ENCODE measurements around the gene NKAPL.

NKAPL gene

DNA sequence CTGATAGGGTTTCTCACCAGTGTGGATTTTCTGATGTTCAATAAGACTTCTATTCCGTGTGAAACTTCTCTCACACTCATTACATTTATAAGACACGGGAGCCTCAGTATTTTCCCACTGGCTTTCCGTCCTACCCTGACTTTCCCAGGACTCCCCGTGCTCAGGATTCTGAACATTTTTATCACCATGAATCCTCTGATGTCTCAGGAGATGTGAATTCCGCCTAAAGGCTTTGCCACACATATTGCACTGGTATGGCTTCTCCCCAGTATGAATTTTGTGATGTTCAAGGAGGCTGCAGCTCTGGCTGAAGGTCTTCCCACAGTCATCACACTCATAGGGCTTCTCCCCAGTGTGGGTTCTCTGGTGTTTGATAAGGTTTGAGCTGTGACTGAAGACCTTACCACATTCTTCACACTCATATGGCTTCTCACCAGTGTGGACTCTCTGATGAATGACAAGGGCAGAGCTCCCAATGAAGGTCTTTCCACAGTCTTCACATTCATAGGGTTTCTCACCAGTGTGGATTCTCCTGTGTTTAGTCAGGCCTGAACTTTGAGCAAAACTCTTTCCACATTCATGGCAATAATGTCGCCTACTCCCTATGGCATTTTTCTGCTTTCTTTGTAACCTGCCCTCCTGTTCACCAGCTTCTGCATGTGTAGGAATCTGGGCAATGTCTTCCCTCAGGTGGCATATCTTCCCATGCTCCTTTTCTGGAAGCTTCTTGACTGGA lies 13.7 kb upstream of the NKAPL start:
- DNase-seq (ENCODE audit: low read depth): no peak

DNA sequence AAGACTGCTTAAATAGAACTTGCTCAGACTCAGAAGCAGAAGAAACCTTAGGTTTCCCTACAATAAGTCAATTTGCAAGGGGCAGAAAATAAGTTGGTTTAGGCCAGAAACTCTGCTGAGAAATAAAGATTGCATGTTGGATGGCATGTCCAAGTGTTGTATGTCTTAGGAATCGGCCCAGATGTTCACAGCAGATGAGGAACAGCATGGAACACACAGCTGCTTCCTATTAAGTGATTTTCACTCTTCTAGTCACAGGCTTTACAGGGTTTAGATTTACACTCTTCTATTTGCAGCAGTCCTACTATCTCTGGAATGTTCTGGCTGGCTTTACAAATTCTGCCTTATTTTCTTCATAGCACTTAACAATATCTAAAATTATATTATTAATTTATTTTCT lies 10.2 kb upstream of the NKAPL start:
- DNase-seq (ENCODE audit: low read depth): no peak

DNA sequence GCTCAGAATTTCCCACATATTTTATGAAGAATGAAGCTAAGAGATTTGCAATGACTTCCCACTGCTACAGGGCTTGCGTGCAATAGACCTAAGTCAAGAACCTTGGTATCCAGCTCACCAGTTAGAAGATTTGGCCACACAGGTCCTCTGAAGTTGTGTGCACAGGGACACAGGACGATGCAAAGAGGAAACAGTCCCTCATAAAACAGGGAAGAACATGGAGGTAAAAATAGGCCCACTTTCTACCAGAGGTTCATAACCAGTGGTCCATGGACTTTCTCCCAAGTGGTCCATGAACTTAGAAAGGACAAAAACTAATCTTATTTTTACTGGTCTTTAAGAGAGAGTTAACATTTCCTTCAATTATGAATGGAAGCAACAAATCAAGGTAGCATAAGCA lies 8.3 kb upstream of the NKAPL start:
- DNase-seq (ENCODE audit: low read depth): no peak

DNA sequence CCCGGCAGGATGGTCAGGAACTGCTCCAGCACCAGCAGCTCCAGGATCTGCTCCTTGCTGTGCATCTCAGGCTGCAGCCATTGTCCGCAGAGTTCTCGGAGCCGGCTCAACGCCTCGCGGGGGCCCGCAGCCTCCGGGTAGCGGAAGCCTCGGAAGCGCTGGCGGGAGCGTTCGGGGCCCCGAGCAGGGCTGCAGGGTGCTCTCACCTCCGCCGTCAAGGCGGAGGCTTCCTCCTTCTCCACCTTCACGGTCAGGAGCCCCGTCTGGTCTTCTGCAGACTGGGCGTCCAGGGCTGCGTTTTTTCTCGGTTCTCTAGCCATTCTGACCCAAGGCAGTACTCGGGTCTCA lies 7.5 kb upstream of the NKAPL start:
- no peak for DNase-seq (ENCODE audit: low read depth)

DNA sequence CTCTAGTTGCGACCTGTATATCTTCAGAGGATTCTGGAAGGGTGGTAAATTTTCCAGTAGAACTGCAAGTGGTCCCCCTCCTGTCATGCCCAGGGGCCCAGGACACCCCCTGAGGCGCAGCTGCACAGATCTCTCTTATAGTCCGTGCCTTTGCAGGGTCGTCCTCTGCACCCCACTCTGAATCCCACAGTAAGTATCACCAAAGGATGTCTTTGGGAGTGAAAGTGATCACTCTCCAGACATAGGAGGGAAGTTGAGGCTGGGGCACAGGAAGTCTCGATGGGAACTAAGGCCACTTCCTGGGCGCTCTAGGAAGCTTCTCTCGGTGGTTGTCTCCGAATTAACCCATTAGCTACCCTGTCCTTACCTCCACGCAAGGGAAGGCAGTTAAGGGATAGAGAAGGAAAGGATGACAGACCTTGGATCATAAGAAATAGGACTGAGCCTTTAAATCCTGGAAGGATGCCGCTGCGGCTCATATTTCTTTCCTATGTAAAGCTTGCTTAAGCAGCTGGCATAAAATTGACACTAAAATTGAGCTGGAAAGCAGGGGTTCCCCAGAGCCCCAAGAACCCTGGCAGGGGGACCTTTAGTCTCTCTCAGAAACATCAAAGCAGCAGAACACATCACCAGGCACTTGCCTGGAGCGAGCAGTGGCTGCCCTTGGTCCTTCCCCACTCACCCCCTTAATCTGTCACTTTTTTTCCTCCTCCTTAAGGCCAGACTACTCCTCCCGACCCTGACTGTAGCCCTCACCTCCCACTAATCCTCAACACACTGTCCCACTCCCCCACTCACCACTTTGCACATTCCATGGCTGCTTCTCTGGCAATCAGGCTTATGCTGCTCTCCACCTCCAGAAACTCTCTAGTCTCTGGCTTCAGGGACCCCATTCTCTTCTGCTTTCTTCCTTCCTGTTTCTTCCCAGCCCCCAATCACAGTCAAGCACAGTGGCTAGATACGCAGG lies 6.8 kb upstream of the NKAPL start, which contains the start of gene ZKSCAN4:
Gene ZKSCAN4 (minus strand): TSS at position 261 of the 967 bp plus-strand sequence. CDS start 289 bp downstream, outside the sequence.
- peak; percentile 94 for DNase-seq (ENCODE audit: low read depth)

DNA sequence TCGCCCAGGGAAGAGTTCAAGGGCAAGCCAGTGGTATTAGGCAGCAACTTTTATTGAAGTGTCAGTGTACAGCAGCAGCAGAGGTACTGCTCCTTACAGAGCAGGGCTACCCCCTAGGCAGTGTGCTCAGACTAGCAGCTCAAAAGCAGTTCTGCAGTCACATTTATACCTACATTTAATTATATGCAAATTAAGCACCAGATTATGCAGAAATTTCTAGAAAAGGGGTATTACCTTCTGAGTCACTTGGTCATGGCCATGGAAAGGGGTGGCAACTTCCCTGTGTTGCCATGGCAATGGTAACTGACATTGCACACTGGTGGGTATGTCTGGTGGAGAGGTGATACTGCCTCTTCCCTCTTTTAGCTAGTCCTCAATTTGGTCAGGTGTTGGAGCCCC lies 5.0 kb upstream of the NKAPL start:
- DNase-seq (ENCODE audit: low read depth): no peak

DNA sequence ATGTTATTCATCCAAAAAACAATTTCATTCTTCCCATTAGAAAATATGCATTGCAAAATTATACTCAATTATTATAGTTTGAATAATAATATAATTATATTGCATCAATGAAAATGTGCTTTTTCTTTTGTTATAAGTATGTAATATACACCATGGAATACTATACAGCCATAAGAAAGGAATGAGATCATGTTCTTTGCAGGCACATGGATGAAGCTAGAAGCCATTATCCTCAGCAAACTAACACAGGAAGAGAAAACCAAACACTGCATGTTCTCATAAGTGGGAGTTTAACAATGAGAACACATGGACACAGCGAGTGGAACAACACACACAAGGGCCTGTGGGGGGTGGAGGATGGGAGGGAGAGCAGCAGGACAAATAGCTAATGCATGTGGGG lies 2.1 kb upstream of the NKAPL start:
- DNase-seq (ENCODE audit: low read depth): no peak

DNA sequence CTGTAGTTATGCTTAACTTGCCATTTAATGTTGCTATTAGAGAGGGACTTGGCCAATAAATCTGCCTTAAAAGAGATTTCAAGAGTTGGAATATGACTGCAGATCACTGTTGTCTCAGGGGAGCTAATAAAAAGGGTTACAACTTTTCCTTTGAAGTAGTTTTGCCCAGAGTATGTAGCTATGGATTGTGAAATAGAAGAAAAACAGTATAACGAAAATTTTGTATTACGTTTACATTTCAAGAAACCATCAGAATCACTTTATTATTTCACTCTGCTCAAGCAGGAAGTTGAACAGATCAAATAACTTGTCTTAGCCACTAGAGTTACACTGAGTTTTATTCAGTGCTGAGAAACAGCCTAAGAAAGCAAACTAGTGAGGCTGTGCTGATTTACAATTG lies 4.8 kb downstream of the NKAPL start:
- no peak for DNase-seq (ENCODE audit: low read depth)

DNA sequence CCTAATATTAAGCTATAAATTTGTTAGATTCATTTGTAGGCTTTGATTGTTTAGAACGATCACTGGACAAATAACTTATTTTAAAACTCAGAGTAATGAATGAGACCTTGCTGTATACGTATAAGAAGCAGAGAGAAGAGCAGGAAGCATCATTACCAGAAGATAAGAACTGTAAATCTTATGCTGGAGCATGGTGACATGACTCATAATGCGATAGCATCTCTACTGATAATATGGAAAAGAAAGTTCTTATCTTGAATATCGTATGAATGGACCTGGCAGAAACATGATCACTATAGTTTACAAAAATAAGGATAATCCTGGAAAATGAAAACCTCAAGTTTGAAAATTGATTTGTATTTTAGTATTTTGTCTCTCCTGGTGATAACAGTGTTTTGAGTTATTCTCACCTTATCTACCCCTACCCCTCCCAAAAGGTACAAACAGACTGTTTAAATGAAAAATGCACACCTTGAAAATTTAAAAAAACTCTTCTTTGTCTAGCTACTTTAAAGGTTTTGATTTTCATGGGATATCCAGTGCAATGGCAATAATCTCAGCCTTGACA lies 5.8 kb downstream of the NKAPL start:
- DNase-seq (ENCODE audit: low read depth): peak; percentile 32

DNA sequence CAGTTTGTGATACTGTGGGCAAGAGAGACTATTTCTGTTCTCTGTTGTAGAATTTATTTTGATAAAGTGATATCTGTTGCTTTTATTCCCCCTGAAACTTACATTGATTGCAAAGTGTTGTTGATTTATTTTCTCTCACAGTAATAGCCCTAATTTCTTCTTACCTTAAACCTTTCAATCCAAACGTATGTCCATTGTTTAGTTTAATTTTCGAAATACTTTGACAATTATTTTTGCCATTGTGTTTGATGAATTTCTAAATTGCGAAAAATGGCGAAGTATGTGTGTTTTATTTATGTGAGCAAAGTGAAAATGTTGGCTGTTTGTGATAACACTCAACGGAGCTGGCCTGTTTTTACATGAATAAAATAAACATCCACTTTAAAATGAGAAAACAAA lies 7.5 kb downstream of the NKAPL start:
- DNase-seq (ENCODE audit: low read depth): no peak

DNA sequence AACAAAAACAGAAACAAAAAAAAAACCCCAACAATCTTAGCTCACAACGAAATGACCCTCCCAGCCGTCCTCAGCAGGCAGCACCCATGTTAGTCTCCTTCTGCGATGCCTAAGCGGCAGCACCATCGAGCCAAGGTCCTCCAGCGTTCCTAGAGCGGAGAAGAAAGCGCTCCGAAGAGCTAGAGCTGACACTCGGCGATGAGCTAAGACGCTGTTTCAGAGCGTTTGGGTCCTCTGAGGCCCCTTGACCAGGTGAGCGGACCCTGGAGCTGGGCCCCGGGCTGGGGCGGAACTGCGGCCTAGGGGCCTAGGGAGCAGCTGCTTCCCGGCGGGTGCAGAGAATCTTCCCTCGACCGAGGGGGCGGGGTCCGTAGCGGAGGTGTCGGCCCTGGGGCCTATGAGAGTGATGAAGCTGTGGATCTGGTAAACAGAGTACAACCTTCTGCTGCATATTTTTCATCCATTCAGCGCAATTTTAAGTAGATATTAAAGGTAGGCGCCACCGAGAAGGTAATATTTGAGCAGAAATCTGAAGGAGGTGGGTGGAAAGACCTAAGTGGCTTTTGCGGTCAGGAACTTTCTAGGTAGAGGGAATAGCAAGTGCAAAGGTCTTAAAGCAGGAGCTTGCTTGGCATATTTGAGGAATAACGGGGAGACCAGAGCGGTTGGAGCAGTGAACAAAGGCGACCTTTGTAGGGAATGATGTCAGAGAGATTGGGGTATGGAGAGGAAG lies 8.0 kb downstream of the NKAPL start, which contains the start of gene ZSCAN26:
Gene ZSCAN26 (plus strand): TSS at position 182 of the 733 bp plus-strand sequence. CDS start 4,777 bp downstream, outside the sequence.
- peak; percentile 87 for DNase-seq (ENCODE audit: low read depth)

DNA sequence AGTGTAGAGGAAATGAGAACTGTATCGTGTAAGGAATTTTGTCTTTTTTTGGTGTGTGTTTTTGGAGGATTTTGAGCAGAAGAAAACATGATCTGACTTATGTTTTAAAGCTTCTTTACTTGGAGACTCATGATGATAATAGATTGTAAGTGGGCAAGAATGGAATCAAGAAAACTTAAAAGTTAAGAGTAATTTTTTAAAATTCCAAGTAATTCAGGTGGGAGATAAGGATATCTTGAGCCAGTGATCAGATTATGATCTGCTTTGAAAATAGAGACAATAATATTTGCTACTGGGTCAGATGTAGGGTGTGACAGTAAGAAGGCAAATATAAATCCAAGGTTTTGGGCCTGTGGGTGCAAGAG lies 8.6 kb downstream of the NKAPL start:
- DNase-seq (ENCODE audit: low read depth): no peak

DNA sequence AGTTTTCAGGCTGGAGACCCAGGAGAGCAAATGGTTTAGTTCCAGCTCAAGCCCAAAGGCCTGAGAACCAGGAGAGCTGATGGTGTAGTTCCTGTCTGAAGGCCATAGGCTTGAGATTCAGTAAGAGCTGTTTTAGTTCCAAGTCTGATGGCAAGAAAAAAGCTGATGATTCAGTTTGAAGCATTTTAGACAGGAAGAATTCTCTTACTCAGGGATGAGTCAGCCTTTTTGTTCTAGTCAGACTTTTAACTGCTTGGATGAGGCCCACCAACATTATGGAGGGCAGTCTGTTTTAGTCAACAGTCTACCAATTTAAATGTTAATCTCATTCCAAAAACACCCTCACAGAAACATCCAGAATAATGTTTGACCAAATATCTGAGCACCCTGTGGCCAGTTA lies 10.4 kb downstream of the NKAPL start:
- DNase-seq (ENCODE audit: low read depth): peak; percentile 87

DNA sequence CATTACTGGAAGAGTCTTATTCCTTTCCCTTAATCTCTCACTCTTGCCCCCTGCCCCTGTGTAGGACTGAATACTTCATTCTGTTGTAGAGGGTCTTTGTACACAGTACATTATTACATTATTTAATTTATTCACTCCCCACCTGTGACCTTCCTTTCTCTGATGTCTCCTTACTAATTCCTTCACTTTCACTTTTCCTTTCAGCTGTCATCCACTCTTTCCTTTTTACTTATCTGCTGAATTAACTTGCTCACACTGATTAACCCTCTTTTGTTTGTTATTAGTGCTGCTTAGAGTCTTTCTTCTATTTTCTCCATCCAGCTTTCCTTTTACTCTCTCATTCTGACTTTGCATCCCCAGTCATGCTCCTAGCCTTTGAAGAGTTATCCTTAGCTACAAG lies 15.8 kb downstream of the NKAPL start:
- DNase-seq (ENCODE audit: low read depth): no peak

DNA sequence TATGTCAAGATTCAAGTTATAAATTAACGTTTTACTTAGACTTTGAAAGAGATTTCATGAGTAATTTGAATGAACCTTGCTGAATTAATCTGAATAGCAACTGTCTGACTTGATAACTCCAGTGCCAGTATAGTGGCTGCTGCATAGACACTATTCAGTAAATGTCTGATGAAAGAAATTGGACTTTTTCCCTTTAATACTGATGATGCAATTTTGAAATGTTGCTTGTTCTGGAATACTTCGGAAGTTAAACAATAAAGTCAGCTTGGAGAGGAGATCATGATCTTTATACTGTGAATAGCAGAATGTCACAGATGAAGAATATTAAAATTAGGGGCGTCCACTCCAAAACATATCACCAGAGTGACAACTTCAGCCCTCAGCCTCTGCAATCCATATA lies 18.6 kb downstream of the NKAPL start:
- no peak for DNase-seq (ENCODE audit: low read depth)

DNA sequence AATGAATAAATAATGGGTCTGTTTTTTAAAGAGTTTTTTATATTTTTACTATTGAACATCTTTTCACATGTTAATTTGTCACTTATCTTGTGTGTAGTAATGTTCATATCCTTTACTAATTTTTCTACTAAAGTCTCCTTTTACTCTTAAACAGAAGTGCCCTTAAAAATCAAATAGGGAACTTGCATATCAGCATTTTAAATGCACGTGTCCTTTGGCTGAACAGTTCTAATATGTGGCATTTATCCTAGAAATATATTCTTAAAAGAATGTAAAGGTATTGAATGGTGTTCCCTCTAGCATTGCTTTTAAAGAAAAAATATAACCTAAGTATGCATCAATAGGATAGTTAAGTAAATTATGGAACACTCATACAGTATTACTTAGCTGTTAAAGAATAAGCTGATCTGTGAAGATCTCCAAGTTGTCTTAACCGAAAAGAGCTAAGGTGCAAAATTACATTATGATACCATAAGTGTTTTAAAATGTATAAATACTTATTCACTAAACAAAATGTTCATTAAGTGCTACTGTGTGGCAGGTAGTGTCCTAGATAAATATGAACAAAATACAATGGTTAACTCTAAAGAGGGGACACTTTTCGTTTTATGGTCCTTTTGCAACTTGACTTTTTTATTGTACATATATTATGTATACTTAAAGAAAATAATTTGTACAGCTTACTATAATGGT lies 21.6 kb downstream of the NKAPL start:
- no peak for DNase-seq (ENCODE audit: low read depth)

DNA sequence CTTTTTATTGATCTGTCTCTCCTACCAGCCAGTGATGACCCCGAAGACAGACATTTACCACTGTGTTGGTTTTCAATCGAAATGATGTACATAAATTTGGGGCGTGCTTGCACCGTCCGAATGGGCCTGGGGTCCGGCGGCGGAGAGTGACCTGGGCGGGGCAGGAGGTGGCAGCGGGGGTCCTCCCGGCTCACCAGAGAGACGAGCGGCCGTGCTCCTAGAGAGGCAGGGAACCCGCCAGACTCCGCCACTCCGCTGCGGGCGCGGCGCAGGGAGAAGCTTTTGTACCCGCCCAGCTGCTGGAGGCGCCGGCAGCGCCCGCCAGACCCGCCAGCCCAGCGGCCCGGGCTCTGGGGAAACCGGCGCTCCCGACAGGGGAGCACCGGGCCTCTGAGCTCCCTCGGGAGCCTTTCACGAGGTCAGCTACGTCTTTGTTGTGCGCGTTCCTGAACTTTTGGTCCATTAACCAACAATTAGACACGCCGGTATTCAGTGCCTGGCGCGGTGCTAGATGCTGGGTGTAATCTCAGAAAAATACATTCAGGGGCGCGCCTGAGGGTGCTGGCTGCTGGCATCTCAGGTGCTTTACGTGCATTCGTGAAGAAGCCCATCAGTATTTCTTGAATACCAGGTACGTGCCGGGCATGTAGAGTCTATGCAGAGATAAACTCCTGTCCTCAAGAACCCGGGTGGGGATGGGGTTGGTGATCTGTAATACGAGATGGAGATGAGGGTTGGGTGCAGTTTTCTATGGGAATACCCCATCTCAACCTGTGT lies 22.4 kb downstream of the NKAPL start, which contains the start of gene PGBD1:
Gene PGBD1 (plus strand): TSS at position 285 of the 777 bp plus-strand sequence. CDS start 2,242 bp downstream, outside the sequence.
- peak; percentile 63 for DNase-seq (ENCODE audit: low read depth)

DNA sequence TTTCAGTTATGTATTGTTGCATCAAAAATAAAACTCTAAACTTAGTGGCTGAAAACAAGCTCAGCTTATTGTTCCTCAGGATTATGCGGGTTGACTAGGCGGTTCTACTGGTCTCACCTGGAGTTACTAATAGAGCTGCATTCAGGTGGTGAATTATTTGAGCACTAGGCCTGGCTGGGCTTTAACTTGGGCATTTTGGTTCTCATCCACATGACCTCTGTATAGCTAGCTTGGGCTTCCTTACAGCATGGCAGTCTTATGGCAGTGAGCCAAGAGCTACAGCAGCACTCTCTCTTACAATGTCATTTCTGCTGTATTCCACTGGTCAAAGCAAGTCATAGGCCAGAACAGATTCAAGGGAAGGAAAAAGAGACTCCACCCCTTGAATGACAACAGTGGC lies 23.8 kb downstream of the NKAPL start:
- peak; percentile 6 for DNase-seq (ENCODE audit: low read depth)

DNA sequence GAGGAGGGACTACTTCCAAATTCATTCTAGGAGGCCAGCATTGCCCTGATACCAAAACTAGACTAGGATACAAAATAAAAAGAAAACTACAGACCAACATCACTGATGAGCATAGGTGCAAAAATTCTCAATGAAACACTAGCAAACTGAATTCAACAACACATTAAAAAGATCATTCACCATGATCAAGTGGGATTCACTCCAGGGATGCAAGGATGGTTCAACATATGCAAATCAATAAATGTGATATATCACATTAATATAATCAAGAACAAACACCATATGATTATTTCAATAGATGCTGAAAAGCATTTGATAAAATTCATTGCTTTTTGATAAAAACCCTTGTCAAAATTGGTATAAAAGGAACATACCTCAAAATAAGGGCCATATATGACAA lies 32.5 kb downstream of the NKAPL start:
- no peak for DNase-seq (ENCODE audit: low read depth)

DNA sequence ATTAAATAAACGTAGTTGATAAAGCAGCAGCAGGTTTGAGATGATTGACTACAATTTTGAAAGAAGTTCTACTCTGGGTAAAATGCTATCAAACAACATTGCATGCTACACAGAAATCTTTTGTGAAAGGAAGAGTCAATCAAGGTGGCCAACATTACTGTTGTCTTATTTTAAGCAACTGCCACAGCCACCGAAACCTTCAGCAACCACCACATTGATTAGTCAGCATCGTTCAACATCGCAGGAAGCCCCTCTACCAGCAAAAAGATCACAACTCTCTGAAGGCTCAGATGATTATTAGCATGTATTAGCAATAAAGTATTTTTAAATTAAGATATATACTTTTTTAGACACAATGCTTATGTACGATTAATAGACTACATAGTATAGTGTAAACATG lies 36.2 kb downstream of the NKAPL start:
- no peak for DNase-seq (ENCODE audit: low read depth)

All from amniotic epithelial cell (primary cell).